CD14-positive monocyte (primary cell): ENCODE data around the gene USP24. TPM values are rescaled to one million over a fixed set of nuclear protein-coding genes. Genes with fewer than 3 reads are reported as not detected.

Experiments used
- DNase-seq, 3 donors: peaks; one replicate each; pipeline ENCODE4 v3.0.0-alpha.2; 2011 to 2022
- H2AFZ ChIP-seq: 2 replicates; pipeline ENCODE4 v1.6.0; 2012; ENCODE audit warnings: mild to moderate bottlenecking, low read depth, low read length, inconsistent platforms; ENCODE audit not compliant: insufficient read depth, poor library complexity, severe bottlenecking
- H3K27ac ChIP-seq, 2 donors: 1 replicate in 1 of 2; 2 replicates in 1 of 2; pipeline ENCODE4 v1.5.1; 2012 to 2013; ENCODE audit warnings: low read length in 2 of 2, control low read depth in 1 of 2, inconsistent platforms in 1 of 2, low read depth in 1 of 2, mild to moderate bottlenecking in 1 of 2
- H3K27me3 ChIP-seq, 2 donors: one replicate each; pipeline versions ENCODE4 v1.6.0 to v1.6.1; 2011 to 2013; ENCODE audit warnings: low read length in 2 of 2; ENCODE audit not compliant: control insufficient read depth in 2 of 2, insufficient read depth in 2 of 2
- H3K36me3 ChIP-seq, 2 donors: replicated peaks in 1 of 2; 1 replicate in 1 of 2; 2 replicates in 1 of 2; pipeline versions ENCODE4 v1.5.1 to v1.6.1; 2012 to 2013; ENCODE audit warnings: low read length in 2 of 2, control low read depth in 1 of 2, inconsistent platforms in 1 of 2, mild to moderate bottlenecking in 1 of 2; ENCODE audit not compliant: insufficient read depth in 2 of 2, control insufficient read depth in 1 of 2
- H3K4me1 ChIP-seq, 2 donors: 1 replicate in 1 of 2; 2 replicates in 1 of 2; pipeline versions ENCODE4 v1.5.1 to v1.6.1; 2012 to 2013; ENCODE audit warnings: low read length in 2 of 2, control low read depth in 1 of 2, inconsistent platforms in 1 of 2, mild to moderate bottlenecking in 1 of 2, moderate library complexity in 1 of 2; ENCODE audit not compliant: insufficient read depth in 2 of 2, control insufficient read depth in 1 of 2
- H3K4me2 ChIP-seq: replicated peaks from 2 replicates; pipeline ENCODE3; 2012; ENCODE audit warnings: low read length, moderate library complexity, mild to moderate bottlenecking; ENCODE audit not compliant: poor library complexity, severe bottlenecking; ENCODE audit errors: extremely low read depth
- H3K4me3 ChIP-seq, 3 experiments: fragments of 200-600 bp in 1 of 3; sonication (generic) in 1 of 3; replicated peaks in 1 of 3; 1 replicate in 2 of 3; 2 replicates in 1 of 3; pipeline ENCODE4 v1.5.1; 2011 to 2013; ENCODE audit warnings: low read length in 3 of 3, mild to moderate bottlenecking in 3 of 3, control low read depth in 2 of 3, low read depth in 2 of 3, inconsistent platforms in 1 of 3, moderate library complexity in 1 of 3
- H3K79me2 ChIP-seq: 2 replicates; pipeline ENCODE4 v1.6.0; 2012; ENCODE audit warnings: mild to moderate bottlenecking, control low read depth, inconsistent platforms, low read length, moderate library complexity; ENCODE audit not compliant: insufficient read depth
- H3K9ac ChIP-seq: 2 replicates; pipeline ENCODE4 v1.6.0; 2017; ENCODE audit warnings: low read length, mild to moderate bottlenecking; ENCODE audit not compliant: insufficient read depth, poor library complexity, severe bottlenecking
- H3K9me3 ChIP-seq, 2 donors: replicated peaks in 1 of 2; 1 replicate in 1 of 2; 2 replicates in 1 of 2; pipeline versions ENCODE4 v1.5.1 to v1.6.1; 2012 to 2013; ENCODE audit warnings: low read length in 2 of 2, control low read depth in 1 of 2; ENCODE audit not compliant: control insufficient read depth in 1 of 2, insufficient read depth in 1 of 2
- H4K20me1 ChIP-seq: 2 replicates; pipeline ENCODE4 v1.6.0; 2012; ENCODE audit warnings: mild to moderate bottlenecking, low read length, control low read depth, moderate library complexity; ENCODE audit not compliant: insufficient read depth
- H3K27ac Mint-ChIP-seq, 7 donors: one replicate each; pipeline ENCODE4 v1.8.0; 2020; ENCODE audit warnings: mild to moderate bottlenecking in 7 of 7, mixed read lengths in 7 of 7, moderate library complexity in 6 of 7, inconsistent platforms in 2 of 7
- H3K27me3 Mint-ChIP-seq, 3 donors: one replicate each; pipeline ENCODE4 v1.8.0; 2021 to 2022; ENCODE audit warnings: low read depth in 3 of 3, mild to moderate bottlenecking in 3 of 3, mixed read lengths in 3 of 3, moderate library complexity in 3 of 3, inconsistent platforms in 1 of 3
- H3K36me3 Mint-ChIP-seq, 2 donors: one replicate each; pipeline ENCODE4 v1.8.0; 2020; ENCODE audit warnings: mixed read lengths in 2 of 2, inconsistent platforms in 1 of 2, mild to moderate bottlenecking in 1 of 2
- H3K4me1 Mint-ChIP-seq: one replicate; pipeline ENCODE4 v1.8.0; 2020; ENCODE audit warnings: mild to moderate bottlenecking, mixed read lengths
- H3K4me3 Mint-ChIP-seq, 2 donors: one replicate each; pipeline ENCODE4 v1.8.0; 2020; ENCODE audit warnings: mild to moderate bottlenecking in 2 of 2, mixed read lengths in 2 of 2, moderate library complexity in 1 of 2
- H3K9me3 Mint-ChIP-seq, 7 donors: one replicate each; pipeline ENCODE4 v1.8.0; 2020 to 2022; ENCODE audit warnings: mixed read lengths in 7 of 7, mild to moderate bottlenecking in 6 of 7, moderate library complexity in 6 of 7, inconsistent platforms in 2 of 7
- WGBS: methylation state at CpG from one replicate; pipeline ENCODE4 v1.1.5; 2013; ENCODE audit warnings: missing lambda C conversion rate; ENCODE audit not compliant: insufficient coverage; 5-methylcytosine and 5-hydroxymethylcytosine counted together
- intact Hi-C, 2 donors: fragments of 100-400 bp; cut with micrococcal nuclease; formaldehyde crosslinking; loops; one replicate each; pipeline versions ENCODE4 v1.15.0 to v1.15.1; 2023
- polyA plus RNA-seq, 3 donors: library from polyadenylated mRNA; depleted of rRNA in 1 of 3; unstranded in 2 of 3; stranded (reverse) in 1 of 3; fragments of 300-500 nt in 2 of 3; fragments of >200 nt in 1 of 3; fragmentation: Illumina TruSeq in 2 of 3; gene quantifications; 1 replicate in 2 of 3; 2 replicates in 1 of 3; pipeline ENCODE4 v1.2.3, GENCODE V29; 2012 to 2021
- TF ChIP-seq, protein P1 (sequence below): fragments of 200-600 bp; IDR thresholded peaks from one replicate; pipeline ENCODE4 v1.8.0; 2022; ENCODE audit warnings: antibody characterized with exemption, mild to moderate bottlenecking

The USP24 gene
- polyA plus RNA-seq, 3 donors = 1.1 to 14.2 (median 2.1) TPM

DNA sequence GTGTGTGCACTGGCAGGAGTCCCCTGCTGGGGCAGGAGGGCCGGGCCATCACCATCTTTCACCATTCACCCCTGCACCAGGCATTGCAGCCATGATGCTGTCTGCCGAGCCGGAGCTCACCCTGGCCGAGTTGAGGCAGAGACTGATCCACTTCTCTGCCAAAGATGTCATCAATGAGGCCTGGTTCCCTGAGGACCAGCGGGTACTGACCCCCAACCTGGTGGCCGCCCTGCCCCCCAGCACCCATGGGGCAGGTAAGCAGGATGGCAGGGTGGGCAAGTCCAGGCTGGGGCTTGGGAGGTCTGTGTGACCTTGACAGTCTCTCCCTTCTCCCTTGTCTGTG is 157.2 kb downstream of the USP24 start:
- WGBS = 97% methylated on average over 3 of the region's 6 CpGs
- H3K27ac Mint-ChIP-seq = no peak overlapping the region
- H3K4me3 Mint-ChIP-seq = no peak overlapping the region
- H3K9me3 Mint-ChIP-seq = peaks cover 0 to 3% (median 0%) of the 10 kb centered on the region in 7 donors
- no peak overlapping the region for H2AFZ ChIP-seq
- H3K36me3 Mint-ChIP-seq = no peaks in the 10 kb centered on the region
- DNase-seq = no peak
- H3K4me3 ChIP-seq = no peak overlapping the region
- no peak overlapping the region for H3K9ac ChIP-seq
- no peaks in the 10 kb centered on the region for H3K9me3 ChIP-seq
- intact Hi-C loops = no loop called here
- no peak overlapping the region for H3K27ac ChIP-seq
- no peaks in the 10 kb centered on the region for H3K79me2 ChIP-seq
- H3K36me3 ChIP-seq = no peaks in the 10 kb centered on the region
- no peak overlapping the region for H3K4me2 ChIP-seq
- H3K4me1 Mint-ChIP-seq = peaks cover 11% of the 10 kb centered on the region
- H3K4me1 ChIP-seq = peaks cover 9 to 10% of the 10 kb centered on the region in 2 donors
- H3K27me3 Mint-ChIP-seq = peaks cover 2 to 12% (median 6%) of the 10 kb centered on the region in 3 donors
- H4K20me1 ChIP-seq = no peaks in the 10 kb centered on the region
- no peaks in the 10 kb centered on the region for H3K27me3 ChIP-seq
- TF ChIP-seq, protein P1, sequence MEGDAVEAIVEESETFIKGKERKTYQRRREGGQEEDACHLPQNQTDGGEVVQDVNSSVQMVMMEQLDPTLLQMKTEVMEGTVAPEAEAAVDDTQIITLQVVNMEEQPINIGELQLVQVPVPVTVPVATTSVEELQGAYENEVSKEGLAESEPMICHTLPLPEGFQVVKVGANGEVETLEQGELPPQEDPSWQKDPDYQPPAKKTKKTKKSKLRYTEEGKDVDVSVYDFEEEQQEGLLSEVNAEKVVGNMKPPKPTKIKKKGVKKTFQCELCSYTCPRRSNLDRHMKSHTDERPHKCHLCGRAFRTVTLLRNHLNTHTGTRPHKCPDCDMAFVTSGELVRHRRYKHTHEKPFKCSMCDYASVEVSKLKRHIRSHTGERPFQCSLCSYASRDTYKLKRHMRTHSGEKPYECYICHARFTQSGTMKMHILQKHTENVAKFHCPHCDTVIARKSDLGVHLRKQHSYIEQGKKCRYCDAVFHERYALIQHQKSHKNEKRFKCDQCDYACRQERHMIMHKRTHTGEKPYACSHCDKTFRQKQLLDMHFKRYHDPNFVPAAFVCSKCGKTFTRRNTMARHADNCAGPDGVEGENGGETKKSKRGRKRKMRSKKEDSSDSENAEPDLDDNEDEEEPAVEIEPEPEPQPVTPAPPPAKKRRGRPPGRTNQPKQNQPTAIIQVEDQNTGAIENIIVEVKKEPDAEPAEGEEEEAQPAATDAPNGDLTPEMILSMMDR = no peak

DNA sequence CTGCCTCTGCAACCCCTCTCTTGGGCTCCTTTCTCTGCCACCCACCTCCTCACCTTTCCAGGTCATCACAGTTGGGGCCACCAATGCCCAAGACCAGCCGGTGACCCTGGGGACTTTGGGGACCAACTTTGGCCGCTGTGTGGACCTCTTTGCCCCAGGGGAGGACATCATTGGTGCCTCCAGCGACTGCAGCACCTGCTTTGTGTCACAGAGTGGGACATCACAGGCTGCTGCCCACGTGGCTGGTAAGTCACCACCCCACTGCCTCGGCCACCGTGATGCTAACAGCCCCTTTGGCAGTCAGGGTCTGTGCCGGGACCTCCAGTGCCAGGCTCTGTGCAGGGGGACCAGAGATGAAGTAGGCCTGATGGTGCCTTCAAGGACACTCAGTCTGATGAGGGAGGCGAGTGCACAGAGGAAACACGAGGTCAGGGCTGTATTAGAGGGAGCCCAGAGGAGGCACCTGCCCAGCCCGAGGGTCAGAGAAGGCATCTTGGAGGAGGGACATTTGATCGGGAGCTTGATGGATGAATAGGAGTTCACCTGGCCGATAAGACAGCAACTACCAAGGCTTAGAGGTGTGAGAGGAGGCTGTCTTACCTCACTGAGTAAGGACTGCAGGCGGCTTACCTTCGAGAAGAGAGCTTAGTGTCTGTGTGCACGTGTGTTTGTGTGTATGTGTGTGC is 157.8 kb downstream of the USP24 start:
- H3K36me3 ChIP-seq = no peaks in the 10 kb centered on the region
- intact Hi-C loops = no loop called here
- H3K27me3 Mint-ChIP-seq = peaks cover 2 to 12% (median 6%) of the 10 kb centered on the region in 3 donors
- no peak overlapping the region for H3K9ac ChIP-seq
- no peaks in the 10 kb centered on the region for H3K79me2 ChIP-seq
- no peak overlapping the region for H3K4me3 Mint-ChIP-seq
- H3K4me2 ChIP-seq = no peak overlapping the region
- H3K27me3 ChIP-seq = no peaks in the 10 kb centered on the region
- H3K36me3 Mint-ChIP-seq = no peaks in the 10 kb centered on the region
- H3K9me3 Mint-ChIP-seq = peaks cover 0 to 3% (median 0%) of the 10 kb centered on the region in 7 donors
- WGBS = 89% methylated on average over 14 of the region's 15 CpGs
- no peaks in the 10 kb centered on the region for H4K20me1 ChIP-seq
- no peak overlapping the region for H3K27ac ChIP-seq
- H2AFZ ChIP-seq = no peak overlapping the region
- TF ChIP-seq, protein P1 = no peak
- H3K4me1 Mint-ChIP-seq = peaks cover 14% of the 10 kb centered on the region
- H3K27ac Mint-ChIP-seq = no peak overlapping the region
- H3K4me3 ChIP-seq = no peak overlapping the region
- H3K9me3 ChIP-seq = no peaks in the 10 kb centered on the region
- peaks cover 12 to 13% of the 10 kb centered on the region in 2 donors for H3K4me1 ChIP-seq
- DNase-seq = no peak
